IPS-15b (cell line): ENCODE data around the gene RAB6A.

ENCODE experiments used
- H3K27me3 ChIP-seq: one replicate; pipeline ENCODE4 v1.6.1; 2013; ENCODE audit warnings: low read length; ENCODE audit not compliant: control insufficient read depth, insufficient read depth
- H3K36me3 ChIP-seq: one replicate; pipeline ENCODE4 v1.6.1; 2013; ENCODE audit warnings: low read length; ENCODE audit not compliant: control insufficient read depth, insufficient read depth
- H3K4me1 ChIP-seq: one replicate; pipeline ENCODE4 v1.6.1; 2013; ENCODE audit warnings: mild to moderate bottlenecking, low read length; ENCODE audit not compliant: control insufficient read depth, insufficient read depth
- H3K4me3 ChIP-seq: one replicate; pipeline ENCODE4 v1.5.1; 2013; ENCODE audit warnings: low read depth, low read length
- H3K9ac ChIP-seq: one replicate; pipeline ENCODE4 v1.6.1; 2013; ENCODE audit warnings: low read depth, mild to moderate bottlenecking, low read length
- H3K9me3 ChIP-seq: one replicate; pipeline ENCODE4 v1.6.1; 2013; ENCODE audit warnings: mild to moderate bottlenecking, low read length; ENCODE audit not compliant: control insufficient read depth, insufficient read depth

RAB6A gene

DNA sequence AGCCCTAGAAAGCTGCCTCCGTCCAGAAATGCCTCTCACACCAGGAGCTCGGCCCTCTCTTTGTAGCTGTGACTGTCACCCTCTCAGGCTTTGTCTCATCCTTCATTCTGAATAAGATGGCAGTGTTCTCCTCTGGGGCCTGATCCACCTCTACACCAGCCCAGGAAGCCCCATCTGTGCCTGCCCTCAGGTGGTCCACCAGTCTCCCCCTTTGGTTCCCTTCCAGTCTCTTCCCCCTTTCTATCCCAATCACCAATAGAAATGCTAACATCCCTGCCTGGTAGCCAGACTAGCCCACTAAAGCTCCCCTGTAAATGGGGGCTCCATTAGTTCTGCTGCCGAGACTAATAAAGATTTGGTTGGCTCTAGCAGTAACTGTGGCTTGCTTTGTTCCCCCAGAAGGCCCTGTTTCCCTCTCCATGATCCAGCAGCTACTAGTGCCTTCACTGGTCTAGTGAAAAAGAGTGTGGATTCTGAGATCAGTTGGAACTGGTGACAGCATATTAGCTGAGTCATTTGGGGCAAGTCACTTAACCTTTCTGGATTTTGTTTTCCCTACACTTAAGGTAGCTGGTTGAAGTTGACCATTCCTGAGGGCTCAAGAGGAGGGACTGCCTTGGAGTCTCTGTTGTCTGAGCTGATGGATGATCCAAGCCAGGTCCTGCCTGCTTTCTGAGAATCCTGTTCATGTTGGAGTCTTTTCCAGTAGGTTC lies 98.3 kb downstream of the RAB6A start:
- no peak overlapping the region for H3K4me3 ChIP-seq
- no peaks in the 10 kb centered on the region for H3K9me3 ChIP-seq
- peaks cover 10% of the 10 kb centered on the region for H3K4me1 ChIP-seq
- H3K36me3 ChIP-seq: no peaks in the 10 kb centered on the region
- H3K9ac ChIP-seq: no peak overlapping the region
- peaks cover 25% of the 10 kb centered on the region for H3K27me3 ChIP-seq

DNA sequence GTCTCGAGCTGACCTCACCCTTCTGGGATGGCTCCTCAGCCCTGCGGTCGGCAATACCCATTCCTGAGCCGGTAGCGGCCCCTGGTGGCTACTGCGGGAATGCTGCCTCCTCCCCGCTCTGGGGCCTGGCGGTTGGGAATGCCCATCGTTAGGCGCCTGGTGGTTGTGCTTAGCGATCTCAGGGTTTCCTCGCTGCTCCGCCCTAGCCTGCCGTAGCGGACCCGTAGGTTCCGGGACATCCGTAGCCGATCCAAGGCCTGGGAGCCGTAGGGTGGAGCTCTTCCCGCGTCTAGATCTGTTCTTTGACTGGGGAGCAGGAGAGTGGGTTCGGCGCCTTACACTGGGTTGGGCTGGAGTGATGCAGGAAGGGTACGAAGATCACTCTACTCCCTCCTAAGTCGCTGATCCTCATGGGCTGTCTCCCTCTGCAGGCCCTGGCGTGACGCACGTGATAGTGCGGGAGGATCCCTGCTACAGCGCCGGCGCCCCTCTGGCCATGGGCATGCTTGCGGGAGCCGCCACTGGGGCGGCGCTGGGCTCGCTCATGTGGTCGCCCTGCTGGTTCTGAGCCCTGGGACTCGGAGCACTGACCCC lies 99.7 kb downstream of the RAB6A start:
- H3K9me3 ChIP-seq: no peaks in the 10 kb centered on the region
- H3K27me3 ChIP-seq: peaks cover 25% of the 10 kb centered on the region
- H3K4me3 ChIP-seq: peak overlapping the region; percentile 70
- H3K36me3 ChIP-seq: no peaks in the 10 kb centered on the region
- H3K4me1 ChIP-seq: peaks cover 10% of the 10 kb centered on the region
- H3K9ac ChIP-seq: peak overlapping the region; percentile 84

DNA sequence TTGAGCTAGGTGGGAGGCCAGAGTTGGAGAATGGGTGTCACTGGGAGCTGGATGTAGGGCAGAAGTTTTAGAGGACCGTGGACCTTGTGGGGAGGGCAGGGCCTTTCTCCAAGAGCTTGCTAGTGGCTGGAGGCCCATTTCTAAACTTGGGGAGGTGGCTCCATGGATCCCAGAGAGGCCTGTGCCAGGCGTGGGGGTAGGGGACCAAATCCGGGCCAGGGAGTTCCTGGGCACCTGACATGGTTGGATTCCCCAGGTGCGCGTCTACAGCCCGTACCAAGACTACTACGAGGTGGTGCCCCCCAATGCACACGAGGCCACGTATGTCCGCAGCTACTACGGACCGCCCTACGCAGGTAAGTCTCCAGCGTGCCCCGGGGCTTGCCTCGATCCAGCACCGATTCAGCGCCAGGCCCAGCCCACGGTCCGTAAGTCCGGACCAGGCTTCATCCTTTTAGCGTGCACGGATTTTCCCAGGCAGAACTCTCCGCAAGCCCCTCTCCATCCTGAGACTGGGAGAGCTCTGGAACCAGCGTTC lies 100.3 kb downstream of the RAB6A start:
- Histone ChIP-seq H3K9ac (no peak overlapping the region), H3K27me3 (peaks cover 25% of the 10 kb centered on the region), H3K9me3 (no peaks in the 10 kb centered on the region), H3K36me3 (peaks cover 2% of the 10 kb centered on the region), H3K4me1 (peaks cover 10% of the 10 kb centered on the region), H3K4me3 (peak overlapping the region; percentile 42)

DNA sequence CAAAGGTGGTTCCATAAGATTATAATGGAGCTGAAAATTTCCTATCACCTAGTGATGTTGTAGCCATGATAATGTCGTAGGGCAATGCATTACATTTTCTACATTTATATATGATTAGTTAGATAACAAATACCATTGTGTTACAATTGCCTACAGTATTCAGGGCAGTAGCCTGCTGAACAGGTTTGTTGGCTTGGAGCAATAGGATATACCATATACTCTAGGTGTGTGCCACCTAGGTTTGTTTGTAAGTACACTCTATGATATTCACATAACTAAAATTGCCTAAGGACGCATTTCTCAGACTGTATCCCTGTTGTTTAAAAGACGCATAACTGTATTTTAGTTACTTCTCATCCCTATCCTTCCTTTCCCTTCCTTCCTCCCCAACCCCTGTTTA lies 100.9 kb downstream of the RAB6A start:
- Histone ChIP-seq H3K36me3 (peaks cover 2% of the 10 kb centered on the region), H3K4me3 (no peak overlapping the region), H3K27me3 (peaks cover 25% of the 10 kb centered on the region), H3K9ac (no peak overlapping the region), H3K4me1 (peaks cover 9% of the 10 kb centered on the region), H3K9me3 (no peaks in the 10 kb centered on the region)

DNA sequence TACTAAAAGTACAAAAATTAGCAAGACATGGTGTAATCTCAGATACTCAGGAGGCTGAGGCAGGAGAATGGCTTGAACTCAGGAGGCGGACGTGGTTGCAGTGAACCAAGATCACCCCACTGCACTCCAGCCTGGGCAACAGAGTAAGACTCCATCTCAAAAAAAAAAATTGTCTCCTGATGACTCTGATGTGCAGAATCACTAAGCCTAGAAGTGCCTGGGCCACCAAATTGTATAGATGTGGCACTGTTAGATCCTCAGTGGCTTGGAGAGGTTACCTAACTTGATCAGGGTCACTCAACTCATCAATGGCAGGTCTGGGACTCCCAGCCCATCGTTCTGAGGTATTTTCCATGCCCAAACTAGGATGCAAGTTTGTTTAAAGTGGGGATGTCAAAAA lies 103.9 kb downstream of the RAB6A start:
- Histone ChIP-seq H3K36me3 (peaks cover 2% of the 10 kb centered on the region), H3K27me3 (peaks cover 17% of the 10 kb centered on the region), H3K9ac (no peak overlapping the region), H3K9me3 (no peaks in the 10 kb centered on the region), H3K4me1 (peaks cover 2% of the 10 kb centered on the region), H3K4me3 (no peak overlapping the region)

DNA sequence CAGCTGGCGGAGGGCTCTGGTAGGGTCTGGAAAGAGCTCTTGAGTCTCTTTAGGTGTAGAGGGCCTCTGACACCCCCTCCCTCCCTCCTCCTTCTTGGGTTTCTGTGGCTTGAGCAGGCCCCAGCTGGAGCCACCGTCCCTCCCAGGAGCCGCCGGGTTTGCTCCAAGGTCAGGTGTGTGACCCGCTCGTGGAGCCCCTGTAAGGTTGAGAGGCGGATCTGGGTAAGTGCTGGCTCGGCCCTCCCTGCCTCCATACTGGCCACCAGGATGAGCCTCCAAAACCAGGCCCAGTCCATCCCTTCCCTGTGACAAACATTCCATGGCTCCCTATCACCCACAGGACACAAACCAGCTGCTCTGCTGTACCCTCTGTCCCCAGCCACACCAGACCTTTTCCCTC lies 105.2 kb downstream of the RAB6A start:
- H3K4me3 ChIP-seq: no peak overlapping the region
- H3K27me3 ChIP-seq: peaks cover 12% of the 10 kb centered on the region
- peaks cover 3% of the 10 kb centered on the region for H3K4me1 ChIP-seq
- H3K9me3 ChIP-seq: no peaks in the 10 kb centered on the region
- H3K9ac ChIP-seq: no peak overlapping the region
- peaks cover 2% of the 10 kb centered on the region for H3K36me3 ChIP-seq

DNA sequence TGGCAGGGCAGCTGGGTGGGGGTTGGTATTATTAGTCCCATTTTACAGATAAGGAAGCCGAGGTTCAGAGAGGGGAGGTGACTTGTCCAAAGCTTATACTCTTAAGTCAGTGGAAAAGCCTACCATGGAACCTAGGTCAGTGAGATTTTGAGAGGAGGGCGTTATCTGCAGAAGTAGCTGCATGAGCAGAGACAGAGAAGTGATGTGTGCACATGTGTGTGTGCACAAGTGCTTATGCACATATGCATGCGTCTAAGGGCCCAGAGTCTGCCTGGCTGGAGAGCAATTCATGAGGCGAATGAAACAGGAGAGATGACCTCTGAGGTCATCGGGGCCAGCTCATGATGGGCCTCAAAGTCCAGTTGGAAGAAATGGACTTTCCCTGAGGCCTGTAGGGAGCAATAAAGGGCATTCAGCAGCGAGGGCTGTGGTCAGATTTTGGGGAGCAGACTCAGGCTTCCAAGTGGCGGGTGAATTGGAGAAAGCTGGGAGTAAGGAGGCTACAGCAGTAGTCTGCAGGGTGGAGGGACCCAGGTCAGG lies 106.3 kb downstream of the RAB6A start:
- Histone ChIP-seq H3K36me3 (peaks cover 2% of the 10 kb centered on the region), H3K4me3 (no peak overlapping the region), H3K9me3 (no peaks in the 10 kb centered on the region), H3K9ac (no peak overlapping the region), H3K27me3 (peaks cover 4% of the 10 kb centered on the region), H3K4me1 (peaks cover 3% of the 10 kb centered on the region)

DNA sequence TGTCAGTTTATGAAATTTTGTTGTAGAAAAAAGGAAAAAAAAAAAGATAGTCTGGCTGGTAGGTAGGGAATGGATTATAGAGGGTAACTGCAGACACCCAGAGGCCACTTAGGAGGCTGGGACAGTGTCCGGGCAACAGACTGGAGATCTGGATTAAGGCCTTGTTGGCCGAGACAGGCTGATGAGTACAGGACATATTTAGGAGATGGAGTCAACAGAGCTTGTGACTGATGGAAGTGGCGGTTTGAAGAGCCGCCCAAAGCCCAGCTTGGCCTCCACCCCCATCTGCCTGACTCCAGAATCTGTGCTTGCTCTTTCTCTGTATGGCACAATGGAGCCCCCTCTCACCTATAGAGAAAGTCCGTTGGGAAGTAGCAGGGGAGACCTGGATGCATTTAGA lies 106.9 kb downstream of the RAB6A start:
- peaks cover 2% of the 10 kb centered on the region for H3K36me3 ChIP-seq
- H3K4me1 ChIP-seq: peaks cover 3% of the 10 kb centered on the region
- H3K9me3 ChIP-seq: no peaks in the 10 kb centered on the region
- H3K9ac ChIP-seq: no peak overlapping the region
- no peak overlapping the region for H3K4me3 ChIP-seq
- no peaks in the 10 kb centered on the region for H3K27me3 ChIP-seq

DNA sequence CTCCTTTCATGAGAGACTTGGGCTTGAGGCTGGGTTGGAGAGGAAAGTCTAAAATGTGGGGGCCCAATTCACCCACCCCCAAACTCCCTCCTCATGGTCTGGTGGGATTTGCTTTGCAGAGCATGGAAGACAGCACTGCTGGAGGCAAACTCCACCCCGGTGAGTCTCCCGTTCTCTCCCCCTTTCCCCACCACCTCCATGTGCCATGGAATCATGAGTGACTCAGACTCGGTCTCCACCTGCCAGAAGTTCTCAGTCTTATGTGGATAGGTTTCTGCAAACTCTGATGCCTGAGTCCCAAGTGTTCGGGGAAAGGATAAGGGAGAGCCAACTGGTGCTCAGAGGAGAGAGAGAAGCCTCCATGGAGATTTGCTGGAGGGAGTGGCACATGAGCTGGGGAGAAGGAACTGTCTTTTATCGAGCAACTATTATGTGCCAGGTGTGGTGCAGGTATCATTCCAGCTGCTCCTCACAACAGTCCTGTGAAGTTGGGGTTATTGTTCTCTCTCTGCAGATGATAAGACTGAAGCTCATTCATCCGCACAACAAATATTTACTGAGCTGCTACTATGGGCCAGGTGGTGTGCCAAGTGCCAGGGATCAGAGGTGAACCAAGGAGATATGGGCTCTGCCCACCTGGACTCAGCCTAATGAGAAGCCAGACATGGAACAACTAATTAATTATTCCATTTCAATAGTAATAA lies 107.9 kb downstream of the RAB6A start:
- Histone ChIP-seq H3K36me3 (peaks cover 2% of the 10 kb centered on the region), H3K27me3 (no peaks in the 10 kb centered on the region), H3K9me3 (no peaks in the 10 kb centered on the region), H3K9ac (no peak overlapping the region), H3K4me3 (no peak overlapping the region), H3K4me1 (peaks cover 7% of the 10 kb centered on the region)

DNA sequence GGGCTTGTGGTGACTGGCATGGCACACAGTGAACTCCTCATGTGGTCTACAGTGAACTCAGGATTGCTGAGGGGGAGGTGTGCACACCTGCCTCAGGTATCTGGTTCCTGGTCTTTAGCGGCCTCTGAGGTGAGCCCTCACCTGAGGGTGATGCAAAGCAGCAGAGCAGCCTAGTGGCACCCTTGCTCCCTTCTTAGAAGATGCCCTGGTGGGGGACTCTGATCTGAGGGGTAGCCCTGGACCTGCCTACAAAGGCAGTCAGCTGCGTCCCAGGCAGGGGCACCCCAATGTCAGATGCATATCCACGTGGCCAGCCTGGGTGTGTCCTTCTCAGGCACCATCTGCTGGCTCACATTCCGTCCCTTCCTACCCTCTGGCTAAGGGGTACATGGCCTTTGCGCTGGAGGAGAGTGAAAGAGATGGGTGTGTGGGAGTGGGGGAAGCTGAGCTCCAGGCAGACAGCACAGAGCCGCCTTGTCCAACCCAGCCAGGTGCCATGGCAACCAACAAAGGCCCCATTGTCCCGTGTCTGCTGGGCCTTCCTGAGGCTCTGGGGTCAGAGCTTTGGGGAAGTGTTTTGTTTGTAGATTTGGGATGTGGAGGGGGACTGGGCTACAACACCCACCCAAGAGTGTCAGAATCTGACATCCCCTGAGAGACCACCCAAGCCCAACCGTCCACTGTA lies 108.7 kb downstream of the RAB6A start:
- Histone ChIP-seq H3K4me3 (no peak overlapping the region), H3K27me3 (no peaks in the 10 kb centered on the region), H3K4me1 (peaks cover 11% of the 10 kb centered on the region), H3K9ac (no peak overlapping the region), H3K9me3 (no peaks in the 10 kb centered on the region), H3K36me3 (peaks cover 2% of the 10 kb centered on the region)

DNA sequence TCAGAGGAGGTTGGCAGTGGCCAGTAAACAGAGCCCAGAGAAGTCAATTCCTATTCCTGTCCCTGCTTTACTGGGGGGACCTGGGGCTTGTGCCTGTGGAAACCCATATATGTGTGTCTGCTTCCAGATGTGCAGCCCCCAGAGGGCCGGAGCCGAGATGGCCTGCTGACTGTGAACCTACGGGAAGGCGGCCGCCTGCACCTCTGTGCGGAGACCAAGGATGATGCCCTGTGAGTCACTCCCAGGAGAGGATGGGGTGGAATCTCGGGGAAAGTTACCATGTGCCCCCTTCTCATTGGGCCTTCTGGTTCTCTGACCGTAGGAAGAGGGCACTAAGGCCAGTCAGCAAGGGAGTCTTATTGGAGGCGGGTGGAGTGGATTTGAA lies 109.2 kb downstream of the RAB6A start:
- H3K9ac ChIP-seq: no peak overlapping the region
- H3K36me3 ChIP-seq: peaks cover 2% of the 10 kb centered on the region
- peaks cover 16% of the 10 kb centered on the region for H3K4me1 ChIP-seq
- no peaks in the 10 kb centered on the region for H3K27me3 ChIP-seq
- H3K4me3 ChIP-seq: no peak overlapping the region
- no peaks in the 10 kb centered on the region for H3K9me3 ChIP-seq
